ENCODE results near the gene NKX1-1. TPM values are rescaled to one million over a fixed set of nuclear protein-coding genes. Genes with fewer than 3 reads are reported as not detected.

The NKX1-1 gene
- total and polyA plus RNA-seq, 2 of the 8 experiments (the other 6 are each of a cell fraction or from before 2014, with no cell fraction given): not detected

GRCh38 chr4:1373892-1374705 lies 32.1 kb downstream of the NKX1-1 start (continued):
- TF ChIP-seq CHD7 (IDR thresholded peaks at IDR 0.05; ENCODE audit: insufficient replicate concordance, low read length): no peak
- no peak for TF ChIP-seq CREB1 (IDR thresholded peaks at IDR 0.05)
- TF ChIP-seq ZNF274 (IDR thresholded peaks at IDR 0.05; ENCODE audit: borderline replicate concordance, extremely low read depth, low read length): no peak
- TF ChIP-seq SAP30 (IDR thresholded peaks at IDR 0.05; ENCODE audit: insufficient read depth, insufficient replicate concordance, low read length): no peak
- TF ChIP-seq RNF2 (IDR thresholded peaks at IDR 0.05; ENCODE audit: borderline replicate concordance, low read depth, low read length, missing control alignments, poor library complexity, severe bottlenecking): no peak
- TF ChIP-seq SP2 (IDR thresholded peaks at IDR 0.05; ENCODE audit: low read length): no peak
- no peak for TF ChIP-seq CEBPB (IDR thresholded peaks at IDR 0.05; ENCODE audit: low read depth, low read length)
- no peak for TF ChIP-seq YY1 (IDR thresholded peaks at IDR 0.05; ENCODE audit: low read depth, low read length)

Measured in H1 (cell line).